Measurements from ENCODE around the gene MRPS14.

Gene MRPS14

GRCh38 chr1:175043824-175044223 is 20.6 kb upstream of the MRPS14 start:
- DNase-seq (ENCODE audit: extremely low spot score) = no peak
- POLR2A ChIA-PET = no interaction called here
- TF ChIP-seq CTCF (IDR thresholded peaks at IDR 0.05; ENCODE audit: control extremely low read depth, extremely low read depth, low read depth, missing control alignments) = no peak
- CTCF ChIA-PET = interaction anchor here (1.3 kb wide), 1 partner anchor 108 kb away, joined by 3 read pairs; no protein-coding TSS in a partner anchor

- DNase-seq (ENCODE audit: extremely low spot score) = no peak
- ChIA-PET POLR2A (no interaction called here), CTCF (interaction anchor here (1.2 kb wide), 1 partner anchor 12 kb away, joined by 3 read pairs; no protein-coding TSS in a partner anchor)
- no peak for TF ChIP-seq CTCF (IDR thresholded peaks at IDR 0.05; ENCODE audit: control extremely low read depth, extremely low read depth, low read depth, missing control alignments)
These were observed 19.4 kb upstream of the MRPS14 start for GRCh38 chr1:175042650-175043049.

- no peak for TF ChIP-seq CTCF (IDR thresholded peaks at IDR 0.05; ENCODE audit: control extremely low read depth, extremely low read depth, low read depth, missing control alignments)
- ChIA-PET POLR2A (no interaction called here), CTCF (interaction anchor here (0.9 to 4.0 kb wide), 7 partner anchors 11 to 277 kb away, joined by 3 to 22 read pairs (median 3); no protein-coding TSS in a partner anchor)
- no peak for DNase-seq (ENCODE audit: extremely low spot score)
These were observed 17.2 kb upstream of the MRPS14 start for GRCh38 chr1:175040324-175040879.

GRCh38 chr1:175037416-175037815 is 14.2 kb upstream of the MRPS14 start:
- no peak for DNase-seq (ENCODE audit: extremely low spot score)
- no peak for TF ChIP-seq CTCF (IDR thresholded peaks at IDR 0.05; ENCODE audit: control extremely low read depth, extremely low read depth, low read depth, missing control alignments)
- CTCF ChIA-PET = interaction anchor here (1.0 to 4.0 kb wide), 3 partner anchors 8 to 109 kb away, joined by 3 to 22 read pairs (median 3); no protein-coding TSS in a partner anchor
- POLR2A ChIA-PET = no interaction called here

GRCh38 chr1:175036476-175036875 is 13.3 kb upstream of the MRPS14 start:
- CTCF ChIA-PET = interaction anchor here (0.9 to 1.4 kb wide), 5 partner anchors 9 to 282 kb away, joined by 3 to 5 read pairs (median 4); no protein-coding TSS in a partner anchor
- TF ChIP-seq CTCF (IDR thresholded peaks at IDR 0.05; ENCODE audit: control extremely low read depth, extremely low read depth, low read depth, missing control alignments) = no peak
- no peak for DNase-seq (ENCODE audit: extremely low spot score)
- POLR2A ChIA-PET = no interaction called here

GRCh38 chr1:175035865-175036264 is 12.6 kb upstream of the MRPS14 start:
- CTCF ChIA-PET = interaction anchor here (0.9 to 1.4 kb wide), 5 partner anchors 8 to 283 kb away, joined by 3 to 5 read pairs (median 4); no protein-coding TSS in a partner anchor
- no peak for DNase-seq (ENCODE audit: extremely low spot score)

More at GRCh38 chr1:175035865-175036264, 12.6 kb upstream of the MRPS14 start:
- POLR2A ChIA-PET = no interaction called here
- no peak for TF ChIP-seq CTCF (IDR thresholded peaks at IDR 0.05; ENCODE audit: control extremely low read depth, extremely low read depth, low read depth, missing control alignments)
